Parathyroid adenoma (tissue), 2 donors: ENCODE data around the gene UNC5C.

Experiments
- H2AFZ ChIP-seq: fragments of 300-600 bp; sonication (generic); one replicate; pipeline ENCODE4 v1.7.0; 2017; ENCODE audit warnings: antibody characterized with exemption, mild to moderate bottlenecking
- H3K27ac ChIP-seq: fragments of 300-600 bp; sonication (generic); one replicate; pipeline ENCODE4 v1.7.0; 2017
- H3K27me3 ChIP-seq: fragments of 300-600 bp; sonication (generic); one replicate; pipeline ENCODE4 v1.7.0; 2017; ENCODE audit warnings: low read length; ENCODE audit not compliant: control insufficient read depth, insufficient read depth
- H3K36me3 ChIP-seq: fragments of 300-600 bp; sonication (generic); one replicate; pipeline ENCODE4 v1.7.0; 2017; ENCODE audit warnings: low read length; ENCODE audit not compliant: control insufficient read depth, insufficient read depth
- H3K4me1 ChIP-seq: fragments of 300-600 bp; sonication (generic); one replicate; pipeline ENCODE4 v1.7.0; 2017; ENCODE audit warnings: control low read depth
- H3K4me2 ChIP-seq: fragments of 300-600 bp; sonication (generic); one replicate; pipeline ENCODE4 v1.7.0; 2017; ENCODE audit warnings: low read length
- H3K4me3 ChIP-seq: fragments of 300-600 bp; sonication (generic); one replicate; pipeline ENCODE4 v1.7.0; 2017; ENCODE audit warnings: low read depth, low read length
- H3K79me2 ChIP-seq: fragments of 300-600 bp; sonication (generic); one replicate; pipeline ENCODE4 v1.7.0; 2017; ENCODE audit warnings: control low read depth
- H3K9ac ChIP-seq: fragments of 300-600 bp; sonication (generic); one replicate; pipeline ENCODE4 v1.7.0; 2017; ENCODE audit warnings: mild to moderate bottlenecking
- H3K9me3 ChIP-seq: fragments of 300-600 bp; sonication (generic); one replicate; pipeline ENCODE4 v1.7.0; 2017; ENCODE audit warnings: low read length; ENCODE audit not compliant: control insufficient read depth
- CTCF ChIP-seq: fragments of 300-600 bp; sonication (generic); IDR thresholded peaks from one replicate; pipeline ENCODE4 v1.7.0; 2017; ENCODE audit warnings: antibody characterized with exemption, mild to moderate bottlenecking
- donor health status: primary hyperparathyroidism.

UNC5C gene

DNA sequence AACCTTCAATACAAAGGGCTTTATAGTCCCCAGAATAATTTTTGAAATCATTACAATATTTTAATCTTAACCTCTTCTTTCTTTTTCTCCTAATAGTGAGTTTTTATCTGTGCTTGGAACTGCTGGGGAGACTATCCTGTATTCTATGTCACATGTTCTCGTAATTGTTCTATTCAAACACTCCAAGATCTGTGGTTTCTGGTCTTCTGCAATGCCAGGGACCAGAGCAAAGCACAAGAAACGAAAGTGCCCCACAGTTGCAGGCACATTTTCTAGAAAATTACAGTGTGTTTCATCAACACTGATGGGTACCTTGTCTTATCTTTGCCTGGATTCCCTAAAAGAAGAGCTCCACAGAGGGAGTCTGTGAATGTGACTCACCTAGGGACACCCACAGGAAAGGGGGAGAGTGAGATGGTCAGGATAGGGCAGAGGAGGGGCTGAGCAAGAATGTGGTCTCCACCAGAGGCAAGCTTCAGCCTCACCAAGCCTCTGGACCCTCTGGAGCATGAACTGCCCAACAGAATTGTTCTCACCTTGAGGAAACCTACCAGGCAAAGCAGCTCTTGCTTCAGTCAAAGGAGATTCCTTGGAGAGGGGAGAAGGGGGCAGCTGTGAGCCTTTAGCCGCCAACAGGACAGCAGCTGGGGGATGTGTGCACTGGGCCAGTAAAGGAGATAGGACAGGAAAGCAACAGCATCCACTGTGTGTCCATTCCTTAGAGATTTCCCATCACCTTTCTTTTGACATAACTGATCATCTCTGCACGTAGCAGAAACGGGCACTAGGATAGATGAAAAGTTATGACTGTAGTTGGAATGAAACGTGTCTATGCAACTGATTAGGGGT, 25.9 kb downstream of the UNC5C start:
- Histone ChIP-seq H3K79me2 (no peaks in the 10 kb centered on the region), H3K27me3 (no peaks in the 10 kb centered on the region), H3K9me3 (no peaks in the 10 kb centered on the region), H3K27ac (no peak overlapping the region), H3K4me2 (no peak overlapping the region), H2AFZ (no peak overlapping the region), H3K4me3 (no peak overlapping the region), H3K36me3 (no peaks in the 10 kb centered on the region), H3K9ac (no peak overlapping the region), H3K4me1 (no peaks in the 10 kb centered on the region)
- no peak for TF ChIP-seq CTCF

GRCh38 chr4:95517576-95518345, 31.0 kb downstream of the UNC5C start:
- no peak for TF ChIP-seq CTCF
- H3K9me3 ChIP-seq, result no peaks in the 10 kb centered on the region
- no peak overlapping the region for H3K9ac ChIP-seq
- H2AFZ ChIP-seq, result no peak overlapping the region
- no peak overlapping the region for H3K4me2 ChIP-seq
- no peaks in the 10 kb centered on the region for H3K4me1 ChIP-seq
- no peak overlapping the region for H3K27ac ChIP-seq
- H3K79me2 ChIP-seq, result no peaks in the 10 kb centered on the region
- H3K4me3 ChIP-seq, result no peak overlapping the region
- H3K36me3 ChIP-seq, result no peaks in the 10 kb centered on the region
- H3K27me3 ChIP-seq, result no peaks in the 10 kb centered on the region

GRCh38 chr4:95516528-95517017, 32.2 kb downstream of the UNC5C start:
- H3K9ac ChIP-seq, result no peak overlapping the region
- no peaks in the 10 kb centered on the region for H3K9me3 ChIP-seq
- H3K4me2 ChIP-seq, result no peak overlapping the region
- no peak overlapping the region for H2AFZ ChIP-seq
- no peak overlapping the region for H3K27ac ChIP-seq
- H3K36me3 ChIP-seq, result no peaks in the 10 kb centered on the region
- no peaks in the 10 kb centered on the region for H3K4me1 ChIP-seq
- H3K27me3 ChIP-seq, result no peaks in the 10 kb centered on the region
- H3K4me3 ChIP-seq, result no peak overlapping the region
- H3K79me2 ChIP-seq, result no peaks in the 10 kb centered on the region
- TF ChIP-seq CTCF, result no peak

GRCh38 chr4:95515589-95515988, 33.2 kb downstream of the UNC5C start:
- Histone ChIP-seq H3K27me3 (no peaks in the 10 kb centered on the region), H3K27ac (no peak overlapping the region), H3K9me3 (no peaks in the 10 kb centered on the region), H3K4me1 (no peaks in the 10 kb centered on the region), H3K79me2 (no peaks in the 10 kb centered on the region), H3K9ac (no peak overlapping the region), H3K36me3 (no peaks in the 10 kb centered on the region), H3K4me3 (no peak overlapping the region), H3K4me2 (no peak overlapping the region), H2AFZ (no peak overlapping the region)
- TF ChIP-seq CTCF, result no peak
